ENCODE results near the gene TRIOBP.

The TRIOBP gene

DNA sequence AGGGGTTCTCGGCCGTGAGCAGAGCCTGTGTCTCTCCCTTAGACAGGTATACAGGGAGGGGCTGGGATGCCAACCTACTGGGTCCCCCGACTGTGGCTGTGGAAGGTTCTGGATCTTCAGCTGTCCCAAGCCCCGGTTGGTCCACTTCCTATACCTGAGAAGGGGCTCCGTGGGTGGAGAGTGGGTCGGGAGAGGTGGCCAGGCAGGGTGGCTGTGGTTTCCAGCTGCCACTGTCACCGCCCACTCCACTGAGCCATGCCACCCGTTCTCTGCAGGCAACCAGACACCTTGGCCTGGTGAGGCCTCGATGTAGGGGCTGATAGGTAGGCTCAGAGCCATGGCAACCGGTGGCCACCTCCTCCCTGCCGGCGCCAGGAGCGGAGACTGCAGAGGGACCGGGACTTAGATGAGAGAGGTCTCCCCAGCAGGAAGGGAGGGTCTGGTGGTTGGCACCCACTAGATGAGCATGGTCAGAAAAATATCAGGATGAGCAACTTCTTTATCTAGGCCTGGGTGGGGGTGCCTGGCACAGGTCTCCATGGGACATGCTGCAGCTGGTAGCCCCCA, 53.8 kb downstream of the TRIOBP start:
- DNase-seq (ENCODE audit: low spot score), result no peak

GRCh38 chr22:37751449-37752188, 54.8 kb downstream of the TRIOBP start:
- DNase-seq (ENCODE audit: low spot score), result no peak

DNA sequence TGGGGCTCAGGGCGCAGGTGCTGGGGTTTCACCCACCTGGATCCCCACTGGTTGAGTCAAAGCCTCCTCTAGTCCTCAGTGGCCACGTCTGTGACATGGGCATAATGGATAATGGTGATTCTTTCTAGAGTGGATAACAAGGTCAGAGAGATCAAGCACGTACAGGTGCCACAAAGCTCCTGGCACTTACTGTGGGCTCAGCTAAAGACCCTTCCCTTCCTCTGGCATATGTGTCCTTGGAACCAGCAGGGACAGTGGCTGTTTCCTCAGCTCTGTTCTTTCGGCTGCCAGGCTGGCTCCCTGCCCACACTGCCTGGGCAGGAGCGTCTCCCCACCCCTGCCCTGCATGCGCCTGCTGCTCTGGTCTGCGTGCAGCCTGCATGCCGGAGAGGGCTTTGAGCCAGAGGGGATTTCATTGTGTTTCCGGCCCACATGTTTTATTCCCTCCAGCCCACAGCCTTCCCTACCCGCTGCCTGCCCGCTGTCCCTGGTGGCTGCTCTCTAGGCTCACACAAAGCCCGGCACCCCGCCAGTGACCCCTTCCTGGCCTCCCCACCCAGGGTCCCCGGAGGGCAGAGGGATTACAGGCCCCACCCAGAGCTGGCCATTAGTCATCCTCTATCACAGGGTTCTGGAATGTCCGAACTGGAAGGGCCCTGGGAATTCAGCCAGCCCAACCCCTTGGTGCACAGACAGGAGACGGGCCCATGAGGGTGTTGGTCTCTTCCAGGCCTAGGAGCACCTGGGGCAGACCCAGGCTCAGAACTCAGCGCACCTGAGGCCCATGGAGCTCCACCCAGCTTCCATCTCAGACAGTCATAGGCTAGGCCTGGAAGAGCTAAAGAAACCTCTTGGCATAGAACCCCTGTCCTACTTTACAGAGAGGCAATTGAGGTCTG, 55.6 kb downstream of the TRIOBP start:
- peak; percentile 90 for DNase-seq (ENCODE audit: low spot score)

DNA sequence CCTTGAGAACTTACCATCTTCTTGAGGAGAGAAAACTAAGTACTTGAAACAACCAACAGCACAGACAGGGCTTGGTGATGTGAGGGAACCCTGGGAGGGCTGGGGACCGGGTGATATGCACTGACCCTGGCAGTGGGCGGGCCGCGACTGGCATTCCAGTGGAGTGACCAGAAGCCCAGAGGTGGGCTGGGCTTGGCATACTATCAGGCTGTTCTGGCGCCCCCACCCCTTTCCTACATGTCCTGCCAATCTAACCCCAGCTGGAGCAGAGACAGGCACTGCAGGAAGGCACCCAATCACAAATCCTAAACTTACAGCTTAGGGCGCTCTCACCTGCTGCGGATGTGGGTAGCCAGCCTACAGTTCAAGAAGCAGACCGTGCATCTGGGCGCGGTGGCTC, 56.9 kb downstream of the TRIOBP start:
- peak; percentile 40 for DNase-seq (ENCODE audit: low spot score)

DNA sequence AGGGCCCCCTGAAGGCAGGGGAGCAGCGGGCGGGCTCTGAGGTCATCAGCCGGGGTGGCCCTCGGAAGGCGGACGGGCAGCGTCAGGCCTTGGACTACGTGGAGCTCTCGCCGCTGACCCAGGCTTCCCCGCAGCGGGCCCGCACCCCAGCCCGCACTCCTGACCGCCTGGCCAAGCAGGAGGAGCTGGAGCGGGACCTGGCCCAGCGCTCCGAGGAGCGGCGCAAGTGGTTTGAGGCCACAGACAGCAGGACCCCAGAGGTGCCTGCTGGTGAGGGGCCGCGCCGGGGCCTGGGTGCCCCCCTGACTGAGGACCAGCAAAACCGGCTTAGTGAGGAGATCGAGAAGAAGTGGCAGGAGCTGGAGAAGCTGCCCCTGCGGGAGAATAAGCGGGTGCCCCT, 60.8 kb downstream of the TRIOBP start:
- no peak for DNase-seq (ENCODE audit: low spot score)

DNA sequence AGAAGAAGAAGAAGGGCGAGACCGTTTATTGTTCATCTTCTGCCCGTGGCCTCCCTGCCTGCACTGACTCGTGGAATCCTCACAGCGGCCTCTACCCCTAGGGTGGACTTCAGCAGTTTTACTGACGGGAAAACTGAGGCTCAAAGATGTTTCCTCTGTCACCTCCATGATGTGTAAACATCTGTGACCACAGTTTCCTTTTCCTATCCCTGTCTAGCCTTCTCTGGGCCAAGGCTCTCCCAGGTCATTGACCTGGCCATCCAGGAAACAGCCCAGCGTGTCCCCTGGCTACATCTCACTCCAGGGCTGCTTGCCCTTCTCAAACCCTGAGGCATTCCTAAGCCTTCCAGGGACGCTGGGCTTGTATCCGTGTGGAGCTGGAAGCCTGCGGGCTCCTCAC, 61.8 kb downstream of the TRIOBP start:
- DNase-seq (ENCODE audit: low spot score), result no peak

GRCh38 chr22:37759281-37759680, 62.4 kb downstream of the TRIOBP start:
- no peak for DNase-seq (ENCODE audit: low spot score)

GRCh38 chr22:37760152-37760551, 63.3 kb downstream of the TRIOBP start:
- no peak for DNase-seq (ENCODE audit: low spot score)

DNA sequence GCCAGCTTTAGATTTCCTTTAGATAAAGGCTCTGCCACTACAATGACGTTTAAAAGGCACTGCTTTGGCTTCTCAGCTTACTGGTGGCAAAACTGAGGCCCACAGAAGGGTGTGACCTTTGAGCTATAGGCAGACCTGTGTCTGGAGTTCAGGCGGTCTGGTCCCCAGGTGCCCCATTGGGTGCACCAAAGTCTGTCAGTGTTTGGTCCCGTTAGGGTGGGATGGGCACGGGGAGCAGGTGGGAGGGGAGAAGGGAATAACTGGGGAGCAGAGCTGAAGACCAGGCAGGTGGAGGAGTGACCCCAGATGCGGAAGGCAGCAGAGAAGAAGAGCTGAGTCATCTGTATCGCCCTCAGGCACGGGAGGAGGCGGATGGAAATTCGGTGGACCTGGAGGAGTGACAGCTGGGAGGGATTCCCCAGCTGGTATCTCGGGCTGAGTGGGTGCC, 65.6 kb downstream of the TRIOBP start:
- no peak for DNase-seq (ENCODE audit: low spot score)

DNA sequence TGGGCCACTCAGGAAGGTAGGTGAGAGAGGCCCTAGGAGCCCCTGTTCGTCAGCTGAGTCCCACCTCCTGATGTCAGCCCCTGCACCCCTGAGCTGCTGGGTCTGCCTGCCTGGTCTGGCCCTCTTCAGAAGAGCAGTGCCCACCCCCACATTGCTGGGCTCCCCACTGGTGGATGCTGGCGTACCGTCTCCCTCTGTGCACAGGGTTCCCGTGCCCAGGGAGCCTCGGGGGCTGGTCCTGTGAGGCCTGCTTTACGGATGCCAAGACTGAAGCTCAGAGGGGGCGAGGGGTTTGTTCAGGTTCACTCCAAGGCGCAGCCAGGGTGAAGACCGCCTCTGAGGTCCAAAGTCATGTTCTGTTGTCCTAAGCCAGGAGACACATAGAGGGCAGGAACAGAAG, 66.2 kb downstream of the TRIOBP start:
- DNase-seq (ENCODE audit: low spot score), result no peak

GRCh38 chr22:37763652-37764051, 66.8 kb downstream of the TRIOBP start:
- no peak for DNase-seq (ENCODE audit: low spot score)

DNA sequence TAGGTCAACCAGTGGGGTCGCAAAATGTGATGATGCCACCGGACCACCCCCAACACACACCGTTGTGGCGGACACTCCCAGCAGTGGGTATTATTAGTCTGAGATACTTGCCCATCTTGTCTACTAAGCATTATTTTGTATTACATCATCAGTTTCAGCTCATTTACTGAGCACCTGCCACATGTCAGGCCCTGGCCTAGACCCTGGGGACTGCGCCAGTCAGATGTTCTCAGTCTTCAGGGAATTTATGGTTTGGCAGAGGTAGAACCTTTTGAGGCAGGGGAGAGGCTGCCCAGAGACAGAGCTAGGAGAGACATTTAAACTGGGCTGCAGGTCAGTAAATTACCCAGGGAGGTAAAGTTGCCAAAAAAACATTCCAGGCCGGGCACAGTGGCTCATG, 67.8 kb downstream of the TRIOBP start:
- no peak for DNase-seq (ENCODE audit: low spot score)

DNA sequence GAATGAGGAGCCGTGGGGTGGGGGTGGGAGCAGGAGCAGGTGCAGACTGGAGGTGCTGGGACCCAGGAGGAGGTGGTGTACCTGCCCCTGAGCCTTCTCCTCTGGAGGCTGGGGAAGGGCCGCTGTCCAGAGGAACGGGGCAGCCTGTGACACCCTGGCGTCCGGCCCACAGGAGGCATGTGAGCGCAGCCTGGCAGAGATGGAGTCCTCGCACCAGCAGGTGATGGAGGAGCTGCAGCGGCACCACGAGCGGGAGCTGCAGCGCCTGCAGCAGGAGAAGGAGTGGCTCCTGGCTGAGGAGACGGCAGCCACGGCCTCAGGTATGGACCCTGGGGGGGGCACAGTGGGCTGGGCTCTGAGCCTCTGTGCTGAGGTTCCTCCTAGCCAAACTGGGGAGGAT, 68.7 kb downstream of the TRIOBP start:
- no peak for DNase-seq (ENCODE audit: low spot score)

- no peak for DNase-seq (ENCODE audit: low spot score)
These were observed 69.2 kb downstream of the TRIOBP start for GRCh38 chr22:37765953-37766576.

- no peak for DNase-seq (ENCODE audit: low spot score)
These were observed 71.4 kb downstream of the TRIOBP start for GRCh38 chr22:37768273-37768672.

GRCh38 chr22:37769056-37769455, 72.2 kb downstream of the TRIOBP start:
- DNase-seq (ENCODE audit: low spot score), result no peak

- DNase-seq (ENCODE audit: low spot score), result no peak
These were observed 74.2 kb downstream of the TRIOBP start for GRCh38 chr22:37771081-37771480.

- no peak for DNase-seq (ENCODE audit: low spot score)
These were observed 75.0 kb downstream of the TRIOBP start for GRCh38 chr22:37771702-37772427.

GRCh38 chr22:37774728-37775127, 77.9 kb downstream of the TRIOBP start:
- DNase-seq (ENCODE audit: low spot score), result no peak

DNA sequence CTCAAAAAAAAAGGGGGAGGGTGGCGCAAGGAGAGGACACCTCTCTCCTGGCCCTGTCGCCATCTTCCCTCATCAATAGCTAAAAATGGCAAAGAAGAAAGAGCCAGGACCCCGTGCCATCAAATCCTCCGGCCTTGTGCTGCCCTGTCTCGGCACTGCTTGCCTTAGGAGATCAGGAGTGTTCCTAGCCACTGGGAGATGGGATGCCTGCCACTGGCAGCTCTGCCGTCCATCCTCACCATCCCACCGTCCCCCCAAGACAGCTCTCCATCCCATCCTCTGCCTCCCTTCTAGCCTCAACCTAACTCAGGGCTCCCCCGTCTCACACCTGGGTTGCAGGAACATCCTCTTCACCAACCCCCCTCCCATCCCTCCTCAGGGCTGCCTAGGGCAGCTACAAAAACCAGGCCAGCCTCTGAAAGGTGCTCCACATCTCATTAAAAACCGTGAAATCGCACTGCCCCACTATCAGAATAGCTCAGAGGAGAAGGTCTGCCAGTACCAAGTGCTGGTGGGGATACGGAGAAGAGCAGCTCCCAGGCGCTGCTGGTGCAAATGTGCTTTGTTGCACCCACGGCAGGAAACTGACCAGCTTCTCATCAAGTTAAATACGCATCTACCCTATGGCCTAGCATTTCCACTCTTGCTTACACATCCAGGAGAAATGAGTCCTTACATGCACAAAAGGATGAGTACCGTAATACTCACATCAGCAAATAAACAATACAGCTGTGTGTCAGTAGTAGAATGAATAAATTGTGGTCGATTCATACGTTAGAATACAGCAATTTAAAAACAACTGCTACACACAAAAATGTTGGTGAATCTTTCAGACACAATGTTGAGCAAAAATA, 79.2 kb downstream of the TRIOBP start:
- no peak for DNase-seq (ENCODE audit: low spot score)

DNA sequence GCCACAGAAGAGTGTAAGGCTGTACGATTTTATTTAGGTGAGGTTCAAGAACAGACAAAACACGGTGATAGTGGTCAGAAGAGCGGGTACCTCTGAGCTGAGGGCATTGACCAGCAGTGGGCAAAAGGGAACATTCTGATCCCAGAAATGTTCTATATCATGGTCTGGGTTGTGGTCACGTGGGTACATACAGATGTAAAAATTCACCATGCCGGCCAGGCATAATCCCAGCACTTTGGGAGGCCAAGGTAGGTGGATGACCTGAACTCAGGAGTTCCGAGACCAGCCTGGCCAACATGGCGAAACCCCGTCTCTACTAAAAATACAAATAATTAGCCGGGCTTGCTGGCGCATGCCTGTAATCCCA, 79.8 kb downstream of the TRIOBP start:
- no peak for DNase-seq (ENCODE audit: low spot score)

All from LoVo (cell line).